ENCODE results near the gene NNT. TPM values are rescaled to one million over a fixed set of nuclear protein-coding genes. Genes with fewer than 3 reads are reported as not detected.
A peak's percentile ranks its signal among the peaks of the same experiment; 100 is the strongest.

The NNT gene
- total and polyA plus RNA-seq, 9 of the 15 experiments (the other 6 are each of a cell fraction or from before 2014, with no cell fraction given): 21.9 to 68.6 (median 42.2) TPM

DNA sequence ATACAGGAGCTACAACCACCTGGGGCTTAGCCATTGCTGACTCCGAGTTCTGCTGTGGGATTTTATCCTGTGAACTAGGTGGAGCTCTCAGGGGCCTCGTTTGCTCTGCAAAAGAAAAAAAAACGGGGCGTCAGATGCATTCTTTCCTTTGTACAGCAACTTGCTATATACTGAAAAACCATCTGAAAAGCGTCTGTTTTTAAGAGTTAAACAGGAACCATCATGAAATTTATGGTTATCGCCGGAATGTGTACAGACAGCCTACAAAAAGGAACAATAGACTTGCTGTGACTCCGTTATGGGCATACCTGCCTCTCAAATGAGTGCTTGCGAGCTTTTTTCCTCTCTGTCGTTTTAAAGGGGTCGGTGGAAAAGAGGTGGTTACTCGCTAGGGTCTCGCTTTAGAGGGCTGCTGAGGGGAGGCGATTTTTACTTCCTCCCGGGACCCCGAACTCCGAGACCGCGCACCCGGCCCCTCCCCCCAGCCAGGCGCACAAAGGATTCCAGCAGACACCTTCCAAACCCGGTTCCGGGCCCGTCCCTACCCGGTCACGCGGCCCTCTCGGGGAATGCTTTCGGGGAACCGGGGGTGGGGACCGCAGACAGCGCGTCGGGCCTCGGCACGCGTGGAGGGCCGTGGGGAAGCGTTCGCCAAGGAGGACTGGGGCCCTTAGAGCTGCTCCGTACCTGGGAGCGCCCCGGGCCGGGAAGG lies 46.9 kb upstream of the NNT start (continued):
- TF ChIP-seq, protein P1, sequence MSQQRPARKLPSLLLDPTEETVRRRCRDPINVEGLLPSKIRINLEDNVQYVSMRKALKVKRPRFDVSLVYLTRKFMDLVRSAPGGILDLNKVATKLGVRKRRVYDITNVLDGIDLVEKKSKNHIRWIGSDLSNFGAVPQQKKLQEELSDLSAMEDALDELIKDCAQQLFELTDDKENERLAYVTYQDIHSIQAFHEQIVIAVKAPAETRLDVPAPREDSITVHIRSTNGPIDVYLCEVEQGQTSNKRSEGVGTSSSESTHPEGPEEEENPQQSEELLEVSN (IDR thresholded peaks at IDR 0.05; ENCODE audit: borderline replicate concordance in 1 of 2, extremely low read depth in 1 of 2, insufficient read depth in 1 of 2, insufficient read length in 1 of 2, low read depth in 1 of 2, low read length in 1 of 2, poor library complexity in 1 of 2, severe bottlenecking in 1 of 2): peak in 1 of 2 experiments; percentile 16
- TF ChIP-seq, protein P2, sequence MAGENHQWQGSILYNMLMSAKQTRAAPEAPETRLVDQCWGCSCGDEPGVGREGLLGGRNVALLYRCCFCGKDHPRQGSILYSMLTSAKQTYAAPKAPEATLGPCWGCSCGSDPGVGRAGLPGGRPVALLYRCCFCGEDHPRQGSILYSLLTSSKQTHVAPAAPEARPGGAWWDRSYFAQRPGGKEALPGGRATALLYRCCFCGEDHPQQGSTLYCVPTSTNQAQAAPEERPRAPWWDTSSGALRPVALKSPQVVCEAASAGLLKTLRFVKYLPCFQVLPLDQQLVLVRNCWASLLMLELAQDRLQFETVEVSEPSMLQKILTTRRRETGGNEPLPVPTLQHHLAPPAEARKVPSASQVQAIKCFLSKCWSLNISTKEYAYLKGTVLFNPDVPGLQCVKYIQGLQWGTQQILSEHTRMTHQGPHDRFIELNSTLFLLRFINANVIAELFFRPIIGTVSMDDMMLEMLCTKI (IDR thresholded peaks at IDR 0.05; ENCODE audit: partially characterized antibody): no peak
- TF ChIP-seq ZBTB7A (IDR thresholded peaks at IDR 0.05; ENCODE audit: borderline replicate concordance, control insufficient read depth, low read depth, low read length) (peak; percentile 18; the same call in 1 of the 2 replicates), XRCC5 (IDR thresholded peaks at IDR 0.05; ENCODE audit: low read depth, low read length) (0 out of 2 replicates have a peak, but pooled peaks have one; percentile 0), TEAD4 (IDR thresholded peaks at IDR 0.05; ENCODE audit: low read length) (0 out of 2 replicates have a peak, but pooled peaks have one; percentile 32), TEAD4 (CRISPR knock-in tag; IDR thresholded peaks at IDR 0.05; ENCODE audit: borderline replicate concordance) (no peak; the same call in 1 of the 2 replicates), PPARD (CRISPR knock-in tag; IDR thresholded peaks at IDR 0.05) (no peak), SMARCE1 (IDR thresholded peaks at IDR 0.05) (0 out of 2 replicates have a peak, but pooled peaks have one; percentile 47), NFE2L1 (tag; IDR thresholded peaks at IDR 0.05; ENCODE audit: borderline replicate concordance, low read depth) (no peak), NFE2 (IDR thresholded peaks at IDR 0.05; ENCODE audit: low read depth) (no peak)
- TF ChIP-seq, protein P3, sequence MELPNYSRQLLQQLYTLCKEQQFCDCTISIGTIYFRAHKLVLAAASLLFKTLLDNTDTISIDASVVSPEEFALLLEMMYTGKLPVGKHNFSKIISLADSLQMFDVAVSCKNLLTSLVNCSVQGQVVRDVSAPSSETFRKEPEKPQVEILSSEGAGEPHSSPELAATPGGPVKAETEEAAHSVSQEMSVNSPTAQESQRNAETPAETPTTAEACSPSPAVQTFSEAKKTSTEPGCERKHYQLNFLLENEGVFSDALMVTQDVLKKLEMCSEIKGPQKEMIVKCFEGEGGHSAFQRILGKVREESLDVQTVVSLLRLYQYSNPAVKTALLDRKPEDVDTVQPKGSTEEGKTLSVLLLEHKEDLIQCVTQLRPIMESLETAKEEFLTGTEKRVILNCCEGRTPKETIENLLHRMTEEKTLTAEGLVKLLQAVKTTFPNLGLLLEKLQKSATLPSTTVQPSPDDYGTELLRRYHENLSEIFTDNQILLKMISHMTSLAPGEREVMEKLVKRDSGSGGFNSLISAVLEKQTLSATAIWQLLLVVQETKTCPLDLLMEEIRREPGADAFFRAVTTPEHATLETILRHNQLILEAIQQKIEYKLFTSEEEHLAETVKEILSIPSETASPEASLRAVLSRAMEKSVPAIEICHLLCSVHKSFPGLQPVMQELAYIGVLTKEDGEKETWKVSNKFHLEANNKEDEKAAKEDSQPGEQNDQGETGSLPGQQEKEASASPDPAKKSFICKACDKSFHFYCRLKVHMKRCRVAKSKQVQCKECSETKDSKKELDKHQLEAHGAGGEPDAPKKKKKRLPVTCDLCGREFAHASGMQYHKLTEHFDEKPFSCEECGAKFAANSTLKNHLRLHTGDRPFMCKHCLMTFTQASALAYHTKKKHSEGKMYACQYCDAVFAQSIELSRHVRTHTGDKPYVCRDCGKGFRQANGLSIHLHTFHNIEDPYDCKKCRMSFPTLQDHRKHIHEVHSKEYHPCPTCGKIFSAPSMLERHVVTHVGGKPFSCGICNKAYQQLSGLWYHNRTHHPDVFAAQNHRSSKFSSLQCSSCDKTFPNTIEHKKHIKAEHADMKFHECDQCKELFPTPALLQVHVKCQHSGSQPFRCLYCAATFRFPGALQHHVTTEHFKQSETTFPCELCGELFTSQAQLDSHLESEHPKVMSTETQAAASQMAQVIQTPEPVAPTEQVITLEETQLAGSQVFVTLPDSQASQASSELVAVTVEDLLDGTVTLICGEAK (IDR thresholded peaks at IDR 0.05): 0 out of 2 replicates have a peak, but pooled peaks have one; percentile 11
- TF ChIP-seq, protein P3 (CRISPR knock-in tag; IDR thresholded peaks at IDR 0.05): no peak
- TF ChIP-seq, protein P4, sequence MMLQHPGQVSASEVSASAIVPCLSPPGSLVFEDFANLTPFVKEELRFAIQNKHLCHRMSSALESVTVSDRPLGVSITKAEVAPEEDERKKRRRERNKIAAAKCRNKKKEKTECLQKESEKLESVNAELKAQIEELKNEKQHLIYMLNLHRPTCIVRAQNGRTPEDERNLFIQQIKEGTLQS (IDR thresholded peaks at IDR 0.05): no peak
- TF ChIP-seq, protein P4 (CRISPR knock-in tag; conservative IDR thresholded peaks at IDR 0.05): peak; percentile 32; the same call in 1 of the 2 replicates

Data from K562 (cell line).